Muscle of arm (tissue), 12 donors: ENCODE data around the gene DLG2. TPM values are rescaled to one million over a fixed set of nuclear protein-coding genes. Genes with fewer than 3 reads are reported as not detected.

ENCODE experiments used
- DNase-seq: peaks from one replicate; pipeline ENCODE4 v3.0.0-alpha.2; 2013
- polyA plus RNA-seq, 12 donors: library from polyadenylated mRNA; unstranded; fragments of 120-200 nt; gene quantifications; one replicate each; pipeline ENCODE4 v1.2.1, GENCODE V29; 2013; ENCODE audit not compliant: insufficient read length in 12 of 12

DLG2 gene
- polyA plus RNA-seq, 12 donors = 8.3 to 18.2 (median 14.0) TPM; not detected in 1

- DNase-seq = no peak
Measured at GRCh38 chr11:84663731-84664130, 963.4 kb downstream of the DLG2 start.

DNA sequence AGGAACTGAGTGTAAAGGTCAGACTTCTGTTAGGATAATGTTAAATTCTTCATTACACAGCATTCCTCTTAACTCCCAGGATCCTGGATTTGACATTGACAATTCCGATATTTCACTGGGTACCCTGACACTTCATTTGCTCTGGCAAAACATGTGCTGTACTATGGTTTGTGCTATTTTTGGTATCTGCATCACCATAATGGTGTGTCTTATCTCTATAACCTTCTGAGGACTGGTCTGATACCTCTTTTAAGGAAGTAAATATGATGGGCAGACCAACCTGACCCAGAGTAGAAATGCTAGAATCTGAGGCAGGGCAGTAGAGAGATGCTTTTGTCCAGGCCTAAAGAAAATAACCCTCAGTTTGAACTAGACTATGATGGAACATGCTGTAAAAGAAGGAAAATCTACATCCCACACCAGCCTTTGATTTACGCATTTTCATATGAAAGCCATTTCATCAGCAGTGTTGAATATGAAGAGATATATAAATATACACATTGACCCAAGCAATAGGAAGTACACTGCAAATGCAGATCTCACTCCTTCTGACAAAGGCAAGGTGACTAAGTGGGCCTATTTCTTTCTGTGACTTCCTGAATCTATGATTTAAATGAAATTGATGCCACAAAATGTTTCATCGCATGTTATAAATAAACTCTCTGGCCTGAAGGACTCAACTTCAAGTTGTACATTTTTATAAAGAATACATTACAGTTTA, 966.7 kb downstream of the DLG2 start:
- no peak for DNase-seq

- no peak for DNase-seq
Measured at GRCh38 chr11:84655712-84656111, 971.4 kb downstream of the DLG2 start.

GRCh38 chr11:84648471-84648870, 978.7 kb downstream of the DLG2 start:
- no peak for DNase-seq

GRCh38 chr11:84645988-84646694, 981.0 kb downstream of the DLG2 start:
- no peak for DNase-seq

DNA sequence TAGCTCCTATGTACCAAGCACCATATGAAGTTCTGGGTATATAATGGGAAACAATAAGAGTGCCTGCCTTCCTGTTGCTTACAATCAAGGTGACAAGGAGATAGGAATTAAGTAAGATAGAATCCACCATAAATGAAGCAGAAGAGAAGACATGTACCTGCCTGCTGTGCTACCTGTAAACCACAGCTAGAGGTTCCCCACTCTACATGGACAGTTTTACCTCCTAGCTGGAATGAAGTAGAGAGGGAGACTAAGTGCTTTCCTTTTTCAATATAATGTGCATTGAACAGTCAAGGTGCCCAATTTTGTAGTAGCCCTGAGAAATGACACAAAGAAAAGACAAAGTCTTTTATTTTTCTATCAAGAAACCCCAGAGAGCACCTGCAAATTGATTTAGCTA, 984.6 kb downstream of the DLG2 start:
- no peak for DNase-seq

- no peak for DNase-seq
Measured at GRCh38 chr11:84634309-84634708, 992.8 kb downstream of the DLG2 start.

GRCh38 chr11:84628871-84629620, 998.1 kb downstream of the DLG2 start:
- no peak for DNase-seq

DNA sequence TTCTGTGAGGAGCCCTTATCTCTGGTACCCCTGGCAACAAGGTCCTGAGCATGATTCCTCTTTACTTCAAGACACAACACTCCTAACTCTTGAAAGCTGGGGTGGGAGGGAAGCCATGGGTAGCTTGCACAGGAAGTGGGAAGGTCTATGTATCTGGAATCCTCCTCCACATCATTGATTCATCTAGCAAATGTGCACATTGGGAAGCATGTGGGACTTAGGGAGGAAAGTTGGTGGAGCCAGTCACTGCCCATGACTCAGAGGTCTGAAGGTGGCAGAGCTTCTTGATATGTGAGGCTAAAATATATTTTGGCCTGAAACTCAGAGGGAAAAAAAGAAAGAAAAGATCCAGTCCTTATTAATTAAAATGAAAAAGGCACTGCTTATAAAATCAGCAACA, 1000.9 kb downstream of the DLG2 start:
- DNase-seq = no peak

GRCh38 chr11:84612645-84613044, 1014.5 kb downstream of the DLG2 start:
- no peak for DNase-seq

- DNase-seq = no peak
Measured at GRCh38 chr11:84608837-84609196, 1018.3 kb downstream of the DLG2 start.

DNA sequence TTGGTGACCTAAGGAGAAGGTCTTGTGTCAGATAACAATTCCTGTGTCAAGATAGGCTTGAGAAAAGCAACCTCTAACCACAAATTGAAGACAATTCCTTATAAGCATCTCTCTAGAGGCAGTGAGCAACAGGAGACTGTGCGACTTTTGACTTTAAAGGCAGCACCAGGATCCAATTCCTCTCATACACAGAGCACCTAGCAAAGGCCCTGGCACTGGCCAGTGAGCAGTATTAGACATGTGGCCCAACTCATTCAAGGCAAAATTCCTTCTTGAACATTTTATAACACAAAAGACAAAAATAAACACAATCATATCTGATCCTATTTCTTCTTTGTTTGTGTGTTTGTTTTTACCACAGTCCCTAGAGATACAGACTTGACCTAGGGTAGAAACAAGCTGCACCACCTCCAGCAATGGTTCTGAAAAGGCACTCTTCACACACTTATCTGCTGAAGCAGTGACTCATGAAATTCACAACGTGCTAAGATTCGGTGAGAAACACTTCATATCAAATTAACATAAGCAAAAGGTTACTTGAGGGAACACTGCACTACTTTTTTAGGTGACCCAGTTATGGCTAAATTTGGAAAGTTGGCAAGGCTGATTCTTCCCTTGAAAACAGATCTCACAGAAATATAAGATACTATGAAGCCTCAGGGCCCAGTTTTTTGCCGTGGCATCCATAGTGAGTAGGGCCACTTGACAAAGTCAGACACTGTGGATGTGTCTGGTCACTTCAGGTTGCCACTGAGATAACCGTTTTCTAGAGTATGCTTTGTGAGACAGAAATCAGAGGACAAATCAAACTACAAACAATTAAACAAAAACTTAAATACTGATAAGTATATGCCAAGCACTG, 1018.9 kb downstream of the DLG2 start:
- DNase-seq = no peak

DNA sequence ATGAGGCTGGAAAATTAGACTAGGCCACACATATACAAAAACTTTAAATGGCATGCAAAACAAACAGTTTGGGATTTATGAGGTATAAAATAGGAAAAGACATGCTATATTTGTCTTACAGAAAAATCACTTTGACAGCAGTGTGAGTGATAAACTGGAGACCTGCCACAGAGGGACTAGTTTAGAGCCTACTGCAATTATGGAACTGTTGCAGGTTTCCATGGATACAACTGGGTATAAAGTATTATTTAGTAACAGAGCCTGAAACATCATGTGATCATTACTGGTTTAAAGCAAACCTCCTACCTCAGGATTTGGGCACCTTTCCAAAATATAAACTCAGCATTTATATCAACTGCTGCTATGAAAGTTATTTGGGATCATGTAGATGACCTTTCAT, 1032.5 kb downstream of the DLG2 start:
- DNase-seq = no peak

GRCh38 chr11:84590106-84590505, 1037.0 kb downstream of the DLG2 start:
- no peak for DNase-seq

DNA sequence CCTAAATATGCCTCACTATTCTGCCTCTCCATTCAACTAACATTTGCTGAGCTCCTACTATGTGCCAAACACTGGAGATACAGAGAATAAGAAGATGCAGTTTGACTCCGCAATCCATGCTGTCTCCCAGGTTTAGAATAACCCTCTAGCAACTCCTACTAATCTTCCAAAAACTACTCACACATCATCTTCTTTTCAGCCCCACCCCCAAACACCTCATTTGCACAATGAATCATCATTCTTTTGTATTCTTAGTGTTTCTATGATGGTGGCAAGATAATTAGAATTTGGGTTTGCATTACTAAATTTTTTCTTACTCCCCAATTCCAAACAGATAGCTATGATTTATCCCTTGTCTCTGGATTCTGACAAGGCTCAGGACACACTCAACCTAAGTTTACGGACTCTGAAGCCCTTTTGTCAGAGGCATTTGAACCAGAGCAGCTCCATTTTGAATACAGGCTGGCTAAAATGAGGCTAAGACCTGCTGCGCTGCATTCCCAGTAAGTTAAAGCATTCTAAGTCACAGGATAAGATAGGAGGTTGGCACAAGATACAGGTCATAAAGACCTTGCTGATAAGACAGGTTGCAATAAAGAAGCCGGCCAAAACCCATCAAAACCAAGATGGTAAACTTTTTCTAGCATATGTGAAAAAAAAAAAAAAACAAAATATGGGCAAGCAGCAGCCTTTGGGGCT, 1038.9 kb downstream of the DLG2 start:
- DNase-seq = no peak

DNA sequence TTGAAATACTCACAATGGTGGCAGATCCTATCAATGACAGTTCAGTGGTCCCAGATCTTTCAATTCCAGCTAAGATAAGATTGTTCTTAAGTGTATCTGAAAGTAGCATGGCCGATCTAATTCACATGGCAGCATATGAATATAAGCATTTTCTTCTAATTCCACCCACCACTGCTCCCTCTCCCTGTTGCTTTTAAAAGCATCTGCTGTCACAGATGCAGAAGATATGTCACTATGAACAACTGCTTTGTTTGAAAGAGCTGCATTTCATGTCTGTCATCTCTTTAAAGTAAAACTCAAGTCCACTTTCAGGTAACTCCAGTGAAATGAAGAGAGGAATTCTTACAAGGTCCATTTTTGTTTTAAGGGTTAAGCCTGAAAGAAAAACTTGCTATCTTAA, 1044.0 kb downstream of the DLG2 start:
- no peak for DNase-seq

GRCh38 chr11:84581083-84581482, 1046.1 kb downstream of the DLG2 start:
- no peak for DNase-seq

DNA sequence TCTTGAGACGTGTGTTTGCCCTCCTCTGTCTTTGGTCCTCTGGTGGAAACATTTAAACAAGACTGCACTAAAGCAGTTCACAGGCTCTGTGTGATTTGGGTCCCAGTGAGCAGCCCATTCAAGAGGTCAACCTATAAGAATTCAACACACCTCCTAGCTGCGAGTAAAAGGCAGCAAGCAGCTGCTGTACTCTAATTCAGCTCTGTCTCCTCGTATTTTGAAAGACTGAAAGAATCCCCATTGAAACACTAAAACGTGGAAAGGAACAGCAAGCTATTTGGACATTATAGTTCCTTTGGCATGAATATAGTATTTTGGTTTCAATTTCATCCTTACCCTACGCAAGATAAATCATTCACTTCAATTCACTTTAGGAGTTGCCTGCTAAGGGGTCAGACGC, 1046.7 kb downstream of the DLG2 start:
- no peak for DNase-seq

DNA sequence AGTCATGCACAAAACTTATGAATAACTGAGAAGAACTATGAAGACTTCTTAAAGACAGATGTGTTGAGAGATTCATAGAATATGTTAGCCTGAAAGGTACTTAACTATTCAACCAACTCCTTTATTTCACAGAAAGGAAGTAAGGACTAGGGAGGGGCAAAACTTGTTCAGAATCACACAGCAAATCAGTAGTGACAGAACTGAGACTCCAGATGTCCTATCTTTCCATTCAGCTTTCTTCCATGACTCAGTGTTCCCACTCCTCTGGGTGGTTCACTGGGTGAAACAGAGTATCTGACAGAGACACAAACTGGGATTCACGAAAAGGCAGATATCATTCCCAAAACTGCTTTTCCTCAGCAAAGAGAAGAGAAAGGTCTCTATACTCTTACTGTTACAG, 1053.3 kb downstream of the DLG2 start:
- no peak for DNase-seq

- DNase-seq = no peak
Measured at GRCh38 chr11:84566671-84567070, 1060.5 kb downstream of the DLG2 start.

DNA sequence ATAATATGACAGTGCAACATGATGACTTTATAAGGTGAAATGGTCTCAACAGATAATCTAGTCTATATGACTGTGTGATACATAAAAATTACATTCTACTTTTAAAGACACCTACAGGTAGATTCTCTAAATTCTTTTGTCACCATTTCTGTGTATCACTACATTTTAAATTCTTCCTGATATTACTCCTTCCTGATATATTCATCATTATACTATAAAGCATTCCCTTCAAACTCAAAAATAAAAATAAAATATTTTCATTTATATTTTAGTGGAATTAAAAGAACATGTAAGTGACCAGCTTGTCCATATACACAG, 1062.3 kb downstream of the DLG2 start:
- DNase-seq = no peak
